Sigmoid colon (tissue), 4 donors: ENCODE measurements around the gene SUSD3.

Experiments
- EP300 ChIP-seq, 4 donors: sonication (generic); formaldehyde crosslinking; IDR thresholded peaks; one replicate each; pipeline ENCODE4 v1.6.1; 2017; ENCODE audit warnings: antibody characterized with exemption in 4 of 4
- POLR2AphosphoS5 ChIP-seq, 4 donors: sonication (generic); formaldehyde crosslinking; IDR thresholded peaks; one replicate each; pipeline ENCODE4 v1.6.1; 2017; ENCODE audit warnings: antibody characterized with exemption in 4 of 4

DNA sequence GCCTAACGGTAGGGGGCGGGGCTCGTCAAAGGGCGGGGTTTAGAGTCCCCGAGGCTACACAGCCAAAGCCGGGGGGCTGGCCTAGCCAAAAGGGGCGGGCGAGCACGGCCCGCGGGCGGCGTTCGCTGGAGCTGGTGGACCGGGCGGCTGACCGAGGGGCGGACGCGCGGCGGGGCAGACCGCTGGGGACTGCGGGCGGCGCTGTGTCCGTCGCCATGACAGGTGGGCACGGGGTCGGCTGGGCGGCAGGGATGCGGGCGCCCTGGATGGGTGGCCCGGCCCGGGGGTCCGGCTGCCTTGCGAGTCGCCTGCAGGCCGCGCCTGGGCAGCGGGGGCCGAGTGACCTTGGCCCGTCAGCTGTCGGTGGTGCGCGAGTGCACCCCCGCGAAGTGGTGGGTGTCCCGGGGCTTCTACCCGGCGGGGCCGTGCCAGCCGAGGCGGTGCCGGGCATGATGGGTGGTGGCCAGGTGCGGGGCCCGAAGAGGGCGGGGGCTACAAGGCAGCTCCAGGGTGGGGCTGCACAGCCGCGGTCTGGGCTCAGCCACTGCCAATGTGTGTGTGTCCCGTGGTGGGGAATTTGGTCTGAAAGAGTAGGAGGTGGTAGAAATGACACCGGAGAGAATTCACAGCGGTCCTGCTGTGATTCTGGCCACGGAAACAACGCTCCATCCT is 37.8 kb downstream of the SUSD3 start, which contains the start of gene CARD19:
- TF ChIP-seq EP300 (IDR thresholded peaks at IDR 0.05) (no peak), POLR2AphosphoS5 (IDR thresholded peaks at IDR 0.05) (peak; percentile 94 to 99 (median 98))
